Activated CD8-positive, alpha-beta T cell treated with anti-CD3 and anti-CD28 coated beads for 36 hours (primary cell): Measurements from ENCODE around the gene HLA-B. TPM values are rescaled to one million over a fixed set of nuclear protein-coding genes. Genes with fewer than 3 reads are reported as not detected.
A peak's percentile ranks its signal among the peaks of the same experiment; 100 is the strongest.

ENCODE experiments used
- ATAC-seq: fragments of 200-7000 bp; cut with Tn5 transposase; one replicate; pipeline ENCODE4 v1.10.0; 2021; ENCODE audit warnings: mild to moderate bottlenecking, moderate library complexity
- CTCF ChIA-PET: fragments of 350-600 bp; sonication (Branson Sonifier 250); formaldehyde crosslinking; loops from one replicate; lab custom pipeline; 2021; ENCODE audit warnings: antibody characterized with exemption; lab: Charles Lee
- POLR2A ChIA-PET: fragments of 350-600 bp; sonication (Branson Sonifier 250); formaldehyde crosslinking; loops from one replicate; lab custom pipeline; 2021; ENCODE audit warnings: antibody characterized with exemption; lab: Charles Lee
- DNase-seq: peaks from one replicate; pipeline ENCODE4 v3.0.0-alpha.2; 2020
- H3K27ac Mint-ChIP-seq: one replicate; pipeline ENCODE4 v1.8.0; 2021; ENCODE audit warnings: mild to moderate bottlenecking, mixed read lengths
- H3K27me3 Mint-ChIP-seq: one replicate; pipeline ENCODE4 v1.8.0; 2021; ENCODE audit warnings: mixed read lengths
- H3K36me3 Mint-ChIP-seq: one replicate; pipeline ENCODE4 v1.8.0; 2021; ENCODE audit warnings: low read depth, mixed read lengths
- H3K4me1 Mint-ChIP-seq: one replicate; pipeline ENCODE4 v1.8.0; 2021; ENCODE audit warnings: low read depth, mixed read lengths
- H3K4me3 Mint-ChIP-seq: one replicate; pipeline ENCODE4 v1.8.0; 2021; ENCODE audit warnings: mild to moderate bottlenecking, moderate library complexity, mixed read lengths
- H3K9me3 Mint-ChIP-seq: one replicate; pipeline ENCODE4 v1.8.0; 2021; ENCODE audit warnings: mixed read lengths
- intact Hi-C: fragments of 100-400 bp; cut with micrococcal nuclease; formaldehyde crosslinking; loops from one replicate; pipeline ENCODE4 v1.10.0; 2022
- total RNA-seq, 2 experiments: library from RNA; stranded (reverse); gene quantifications; one replicate each; pipeline ENCODE4 v1.2.3, GENCODE V29; 2021
- TF ChIP-seq, protein P1 (sequence below): fragments of 200-600 bp; IDR thresholded peaks from one replicate; pipeline ENCODE4 v1.8.0; 2022; ENCODE audit warnings: antibody characterized with exemption, mild to moderate bottlenecking

The HLA-B gene
- total RNA-seq, 2 experiments from 2014 or later = 2,892 to 2,968 TPM

DNA sequence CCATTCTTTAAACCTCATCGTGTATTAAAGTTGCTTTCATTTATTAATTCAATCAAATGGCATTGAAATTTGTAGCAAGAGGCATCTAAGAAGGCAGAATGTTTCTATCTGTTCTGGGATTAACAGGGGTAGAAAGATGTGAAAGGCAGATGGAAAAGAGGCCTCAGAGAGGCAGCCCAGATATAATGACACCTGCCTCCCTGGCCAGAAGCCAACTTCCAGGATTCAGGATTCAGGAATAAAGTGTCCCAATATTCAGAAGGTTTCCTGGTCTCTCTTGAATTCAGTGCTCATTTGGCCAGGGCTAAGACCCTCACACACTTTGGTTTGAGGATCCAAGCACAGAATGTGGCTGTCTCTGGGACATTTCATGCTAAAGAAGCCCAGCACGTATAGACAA lies 39.9 kb downstream of the HLA-B start:
- ChIA-PET POLR2A (no interaction called here), CTCF (no interaction called here)
- H3K9me3 Mint-ChIP-seq = no peaks in the 10 kb centered on the region
- TF ChIP-seq, protein P1, sequence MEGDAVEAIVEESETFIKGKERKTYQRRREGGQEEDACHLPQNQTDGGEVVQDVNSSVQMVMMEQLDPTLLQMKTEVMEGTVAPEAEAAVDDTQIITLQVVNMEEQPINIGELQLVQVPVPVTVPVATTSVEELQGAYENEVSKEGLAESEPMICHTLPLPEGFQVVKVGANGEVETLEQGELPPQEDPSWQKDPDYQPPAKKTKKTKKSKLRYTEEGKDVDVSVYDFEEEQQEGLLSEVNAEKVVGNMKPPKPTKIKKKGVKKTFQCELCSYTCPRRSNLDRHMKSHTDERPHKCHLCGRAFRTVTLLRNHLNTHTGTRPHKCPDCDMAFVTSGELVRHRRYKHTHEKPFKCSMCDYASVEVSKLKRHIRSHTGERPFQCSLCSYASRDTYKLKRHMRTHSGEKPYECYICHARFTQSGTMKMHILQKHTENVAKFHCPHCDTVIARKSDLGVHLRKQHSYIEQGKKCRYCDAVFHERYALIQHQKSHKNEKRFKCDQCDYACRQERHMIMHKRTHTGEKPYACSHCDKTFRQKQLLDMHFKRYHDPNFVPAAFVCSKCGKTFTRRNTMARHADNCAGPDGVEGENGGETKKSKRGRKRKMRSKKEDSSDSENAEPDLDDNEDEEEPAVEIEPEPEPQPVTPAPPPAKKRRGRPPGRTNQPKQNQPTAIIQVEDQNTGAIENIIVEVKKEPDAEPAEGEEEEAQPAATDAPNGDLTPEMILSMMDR = no peak
- no peak for DNase-seq
- H3K36me3 Mint-ChIP-seq = no peaks in the 10 kb centered on the region
- H3K4me1 Mint-ChIP-seq = no peaks in the 10 kb centered on the region
- intact Hi-C loops = no loop called here
- H3K27me3 Mint-ChIP-seq = no peaks in the 10 kb centered on the region
- no peak overlapping the region for H3K4me3 Mint-ChIP-seq
- no peak for ATAC-seq
- H3K27ac Mint-ChIP-seq = no peak overlapping the region

- no peak overlapping the region for H3K27ac Mint-ChIP-seq
- H3K27me3 Mint-ChIP-seq = no peaks in the 10 kb centered on the region
- intact Hi-C loops = no loop called here
- POLR2A ChIA-PET = interaction anchor here (1.7 kb wide), 1 partner anchor 41 kb away, joined by 5 read pairs; no protein-coding TSS in a partner anchor
- ATAC-seq = no peak
- H3K4me3 Mint-ChIP-seq = no peak overlapping the region
- H3K36me3 Mint-ChIP-seq = no peaks in the 10 kb centered on the region
- TF ChIP-seq, protein P1 = no peak
- DNase-seq = no peak
- H3K9me3 Mint-ChIP-seq = no peaks in the 10 kb centered on the region
- peaks cover 6% of the 10 kb centered on the region for H3K4me1 Mint-ChIP-seq
- CTCF ChIA-PET = interaction anchor here (0.6 to 1.4 kb wide), 2 partner anchors 18 to 57 kb away, joined by 3 read pairs; no protein-coding TSS in a partner anchor
Measured at GRCh38 chr6:31309641-31310040, 47.3 kb downstream of the HLA-B start.

- intact Hi-C loops = no loop called here
- TF ChIP-seq, protein P1 = no peak
Measured at GRCh38 chr6:31308845-31309175, 48.2 kb downstream of the HLA-B start.

DNA sequence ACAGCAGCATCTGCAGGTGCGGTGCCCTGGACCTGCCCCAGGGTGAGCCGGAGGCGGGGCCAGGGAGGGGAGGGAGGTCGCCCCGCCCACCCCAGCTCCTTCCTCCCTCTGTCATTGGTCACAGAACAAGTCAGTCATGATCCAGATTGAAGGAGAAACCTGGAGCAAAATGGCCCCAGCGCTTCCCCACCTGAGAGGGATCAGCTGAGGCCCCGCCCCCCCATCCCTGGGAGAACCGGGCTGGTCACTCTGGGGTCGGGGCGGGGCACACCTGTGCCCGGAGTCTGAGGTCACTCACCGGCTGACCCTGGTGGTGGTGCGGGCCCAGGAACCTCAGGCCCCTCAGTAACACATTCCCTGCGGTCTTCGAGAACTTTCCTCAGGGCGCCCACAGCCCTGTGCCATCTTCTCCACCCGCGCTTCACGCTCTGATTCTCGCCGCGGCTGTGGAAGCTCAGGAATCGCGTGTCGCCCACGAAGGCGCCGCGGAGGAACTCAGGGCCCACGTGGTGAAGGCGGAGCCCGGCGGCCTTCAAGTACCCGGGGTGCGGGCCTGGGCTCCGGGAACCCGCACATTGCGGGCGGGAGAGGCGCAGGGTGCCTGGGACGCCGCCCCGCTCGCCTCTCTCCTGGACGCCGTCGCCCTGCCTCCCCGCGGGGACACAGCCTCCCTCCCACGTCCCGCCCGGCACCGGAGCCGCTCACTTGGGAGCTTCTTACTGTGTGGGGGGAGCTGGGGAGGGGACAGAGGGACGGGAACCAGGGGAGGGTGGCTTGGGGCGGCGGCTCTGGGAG lies 48.7 kb downstream of the HLA-B start:
- CTCF ChIA-PET = interaction anchor here (0.5 to 2.1 kb wide), 5 partner anchors 13 to 116 kb away, joined by 3 to 8 read pairs (median 3); no protein-coding TSS in a partner anchor
- H3K27ac Mint-ChIP-seq = peak overlapping the region; percentile 30
- H3K27me3 Mint-ChIP-seq = no peaks in the 10 kb centered on the region
- ATAC-seq (peak; percentile 94), DNase-seq (peak; percentile 72)
- peak overlapping the region; percentile 68 for H3K4me3 Mint-ChIP-seq
- H3K9me3 Mint-ChIP-seq = no peaks in the 10 kb centered on the region
- peaks cover 6% of the 10 kb centered on the region for H3K4me1 Mint-ChIP-seq
- intact Hi-C loops = no loop called here
- POLR2A ChIA-PET = interaction anchor here (0.6 to 1.7 kb wide), 6 partner anchors 14 to 190 kb away, joined by 3 to 7 read pairs (median 4); no protein-coding TSS in a partner anchor
- no peaks in the 10 kb centered on the region for H3K36me3 Mint-ChIP-seq
- TF ChIP-seq, protein P1 = no peak

More at GRCh38 chr6:31308845-31309175, 48.2 kb downstream of the HLA-B start:
- Mint-ChIP-seq H3K36me3 (no peaks in the 10 kb centered on the region), H3K4me3 (peak overlapping the region; percentile 68), H3K9me3 (no peaks in the 10 kb centered on the region), H3K27ac (no peak overlapping the region), H3K4me1 (peaks cover 6% of the 10 kb centered on the region), H3K27me3 (no peaks in the 10 kb centered on the region)
- CTCF ChIA-PET = interaction anchor here (0.9 to 2.1 kb wide), 4 partner anchors 14 to 58 kb away, joined by 3 to 8 read pairs (median 3); no protein-coding TSS in a partner anchor
- ATAC-seq (no peak), DNase-seq (no peak)
- POLR2A ChIA-PET = interaction anchor here (1.0 to 1.7 kb wide), 4 partner anchors 13 to 190 kb away, joined by 3 to 7 read pairs (median 4); no protein-coding TSS in a partner anchor

- TF ChIP-seq, protein P1 = no peak
- H3K36me3 Mint-ChIP-seq = no peaks in the 10 kb centered on the region
- H3K9me3 Mint-ChIP-seq = no peaks in the 10 kb centered on the region
- peaks cover 6% of the 10 kb centered on the region for H3K4me1 Mint-ChIP-seq
- ATAC-seq = no peak
- intact Hi-C loops = no loop called here
- CTCF ChIA-PET = interaction anchor here (2.1 kb wide), 1 partner anchor 59 kb away, joined by 8 read pairs; no protein-coding TSS in a partner anchor
- no peak for DNase-seq
- no peak overlapping the region for H3K4me3 Mint-ChIP-seq
- H3K27me3 Mint-ChIP-seq = peaks cover under 1% of the 10 kb centered on the region
- POLR2A ChIA-PET = interaction anchor here (0.6 to 1.7 kb wide), 4 partner anchors 15 to 97 kb away, joined by 3 to 7 read pairs (median 4); no protein-coding TSS in a partner anchor
- H3K27ac Mint-ChIP-seq = no peak overlapping the region
Measured at GRCh38 chr6:31307669-31308049, 49.3 kb downstream of the HLA-B start.
